ENCODE measurements around the gene NFASC.

Gene NFASC

GRCh38 chr1:205056956-205057568, 186.4 kb downstream of the NFASC start:
- Histone ChIP-seq H3K9ac (ENCODE audit: low read depth, low read length) (no peak overlapping the region), H3K9me3 (ENCODE audit: control insufficient read depth, insufficient read depth, low read length) (no peaks in the 10 kb centered on the region), H3K4me3 (ENCODE audit: low read depth, low read length) (no peak overlapping the region), H3K36me3 (ENCODE audit: control insufficient read depth, insufficient read depth, low read length) (no peaks in the 10 kb centered on the region), H3K4me1 (ENCODE audit: control insufficient read depth, insufficient read depth, low read length) (peaks cover 4% of the 10 kb centered on the region), H3K27me3 (ENCODE audit: control insufficient read depth, insufficient read depth, low read length) (no peaks in the 10 kb centered on the region)

- no peaks in the 10 kb centered on the region for H3K9me3 ChIP-seq (ENCODE audit: control insufficient read depth, insufficient read depth, low read length)
- no peaks in the 10 kb centered on the region for H3K27me3 ChIP-seq (ENCODE audit: control insufficient read depth, insufficient read depth, low read length)
- peaks cover 4% of the 10 kb centered on the region for H3K4me1 ChIP-seq (ENCODE audit: control insufficient read depth, insufficient read depth, low read length)
- H3K4me3 ChIP-seq (ENCODE audit: low read depth, low read length), result no peak overlapping the region
- no peak overlapping the region for H3K9ac ChIP-seq (ENCODE audit: low read depth, low read length)
- no peaks in the 10 kb centered on the region for H3K36me3 ChIP-seq (ENCODE audit: control insufficient read depth, insufficient read depth, low read length)
Observed at GRCh38 chr1:205057808-205058575, 187.3 kb downstream of the NFASC start.

GRCh38 chr1:205058853-205059252, 188.2 kb downstream of the NFASC start:
- H3K4me3 ChIP-seq (ENCODE audit: low read depth, low read length), result no peak overlapping the region
- H3K9ac ChIP-seq (ENCODE audit: low read depth, low read length), result no peak overlapping the region
- H3K4me1 ChIP-seq (ENCODE audit: control insufficient read depth, insufficient read depth, low read length), result peaks cover 4% of the 10 kb centered on the region
- no peaks in the 10 kb centered on the region for H3K36me3 ChIP-seq (ENCODE audit: control insufficient read depth, insufficient read depth, low read length)
- no peaks in the 10 kb centered on the region for H3K9me3 ChIP-seq (ENCODE audit: control insufficient read depth, insufficient read depth, low read length)
- H3K27me3 ChIP-seq (ENCODE audit: control insufficient read depth, insufficient read depth, low read length), result no peaks in the 10 kb centered on the region

GRCh38 chr1:205059660-205060059, 189.0 kb downstream of the NFASC start:
- no peaks in the 10 kb centered on the region for H3K9me3 ChIP-seq (ENCODE audit: control insufficient read depth, insufficient read depth, low read length)
- H3K9ac ChIP-seq (ENCODE audit: low read depth, low read length), result no peak overlapping the region
- peaks cover 4% of the 10 kb centered on the region for H3K4me1 ChIP-seq (ENCODE audit: control insufficient read depth, insufficient read depth, low read length)
- no peaks in the 10 kb centered on the region for H3K36me3 ChIP-seq (ENCODE audit: control insufficient read depth, insufficient read depth, low read length)
- no peak overlapping the region for H3K4me3 ChIP-seq (ENCODE audit: low read depth, low read length)
- H3K27me3 ChIP-seq (ENCODE audit: control insufficient read depth, insufficient read depth, low read length), result no peaks in the 10 kb centered on the region

- no peaks in the 10 kb centered on the region for H3K9me3 ChIP-seq (ENCODE audit: control insufficient read depth, insufficient read depth, low read length)
- no peaks in the 10 kb centered on the region for H3K27me3 ChIP-seq (ENCODE audit: control insufficient read depth, insufficient read depth, low read length)
- H3K4me1 ChIP-seq (ENCODE audit: control insufficient read depth, insufficient read depth, low read length), result peaks cover 4% of the 10 kb centered on the region
- peak overlapping the region; percentile 38 for H3K9ac ChIP-seq (ENCODE audit: low read depth, low read length)
- no peaks in the 10 kb centered on the region for H3K36me3 ChIP-seq (ENCODE audit: control insufficient read depth, insufficient read depth, low read length)
- H3K4me3 ChIP-seq (ENCODE audit: low read depth, low read length), result no peak overlapping the region
Observed at GRCh38 chr1:205060746-205061145, 190.1 kb downstream of the NFASC start.

- Histone ChIP-seq H3K9ac (ENCODE audit: low read depth, low read length) (peak overlapping the region; percentile 38), H3K9me3 (ENCODE audit: control insufficient read depth, insufficient read depth, low read length) (no peaks in the 10 kb centered on the region), H3K36me3 (ENCODE audit: control insufficient read depth, insufficient read depth, low read length) (no peaks in the 10 kb centered on the region), H3K4me3 (ENCODE audit: low read depth, low read length) (no peak overlapping the region), H3K4me1 (ENCODE audit: control insufficient read depth, insufficient read depth, low read length) (peaks cover 4% of the 10 kb centered on the region), H3K27me3 (ENCODE audit: control insufficient read depth, insufficient read depth, low read length) (no peaks in the 10 kb centered on the region)
Observed at GRCh38 chr1:205061227-205061626, 190.6 kb downstream of the NFASC start.

- Histone ChIP-seq H3K4me3 (ENCODE audit: low read depth, low read length) (no peak overlapping the region), H3K9ac (ENCODE audit: low read depth, low read length) (no peak overlapping the region), H3K27me3 (ENCODE audit: control insufficient read depth, insufficient read depth, low read length) (no peaks in the 10 kb centered on the region), H3K4me1 (ENCODE audit: control insufficient read depth, insufficient read depth, low read length) (peaks cover 4% of the 10 kb centered on the region), H3K9me3 (ENCODE audit: control insufficient read depth, insufficient read depth, low read length) (no peaks in the 10 kb centered on the region), H3K36me3 (ENCODE audit: control insufficient read depth, insufficient read depth, low read length) (no peaks in the 10 kb centered on the region)
Observed at GRCh38 chr1:205061665-205062069, 191.0 kb downstream of the NFASC start.

GRCh38 chr1:205062319-205062718, 191.7 kb downstream of the NFASC start:
- H3K9ac ChIP-seq (ENCODE audit: low read depth, low read length), result peak overlapping the region; percentile 32
- peaks cover 4% of the 10 kb centered on the region for H3K4me1 ChIP-seq (ENCODE audit: control insufficient read depth, insufficient read depth, low read length)
- H3K27me3 ChIP-seq (ENCODE audit: control insufficient read depth, insufficient read depth, low read length), result no peaks in the 10 kb centered on the region
- H3K4me3 ChIP-seq (ENCODE audit: low read depth, low read length), result no peak overlapping the region
- no peaks in the 10 kb centered on the region for H3K9me3 ChIP-seq (ENCODE audit: control insufficient read depth, insufficient read depth, low read length)
- H3K36me3 ChIP-seq (ENCODE audit: control insufficient read depth, insufficient read depth, low read length), result no peaks in the 10 kb centered on the region

- H3K36me3 ChIP-seq (ENCODE audit: control insufficient read depth, insufficient read depth, low read length), result no peaks in the 10 kb centered on the region
- no peak overlapping the region for H3K4me3 ChIP-seq (ENCODE audit: low read depth, low read length)
- peaks cover 4% of the 10 kb centered on the region for H3K4me1 ChIP-seq (ENCODE audit: control insufficient read depth, insufficient read depth, low read length)
- no peaks in the 10 kb centered on the region for H3K27me3 ChIP-seq (ENCODE audit: control insufficient read depth, insufficient read depth, low read length)
- no peaks in the 10 kb centered on the region for H3K9me3 ChIP-seq (ENCODE audit: control insufficient read depth, insufficient read depth, low read length)
- no peak overlapping the region for H3K9ac ChIP-seq (ENCODE audit: low read depth, low read length)
Observed at GRCh38 chr1:205062895-205063294, 192.2 kb downstream of the NFASC start.

- Histone ChIP-seq H3K4me1 (ENCODE audit: control insufficient read depth, insufficient read depth, low read length) (peaks cover 4% of the 10 kb centered on the region), H3K4me3 (ENCODE audit: low read depth, low read length) (no peak overlapping the region), H3K9ac (ENCODE audit: low read depth, low read length) (no peak overlapping the region), H3K36me3 (ENCODE audit: control insufficient read depth, insufficient read depth, low read length) (no peaks in the 10 kb centered on the region), H3K27me3 (ENCODE audit: control insufficient read depth, insufficient read depth, low read length) (no peaks in the 10 kb centered on the region), H3K9me3 (ENCODE audit: control insufficient read depth, insufficient read depth, low read length) (no peaks in the 10 kb centered on the region)
Observed at GRCh38 chr1:205064301-205064700, 193.6 kb downstream of the NFASC start.

GRCh38 chr1:205064741-205065316, 194.2 kb downstream of the NFASC start:
- Histone ChIP-seq H3K4me3 (ENCODE audit: low read depth, low read length) (no peak overlapping the region), H3K27me3 (ENCODE audit: control insufficient read depth, insufficient read depth, low read length) (no peaks in the 10 kb centered on the region), H3K4me1 (ENCODE audit: control insufficient read depth, insufficient read depth, low read length) (peaks cover 4% of the 10 kb centered on the region), H3K9me3 (ENCODE audit: control insufficient read depth, insufficient read depth, low read length) (no peaks in the 10 kb centered on the region), H3K36me3 (ENCODE audit: control insufficient read depth, insufficient read depth, low read length) (no peaks in the 10 kb centered on the region), H3K9ac (ENCODE audit: low read depth, low read length) (no peak overlapping the region)

- Histone ChIP-seq H3K27me3 (ENCODE audit: control insufficient read depth, insufficient read depth, low read length) (no peaks in the 10 kb centered on the region), H3K4me1 (ENCODE audit: control insufficient read depth, insufficient read depth, low read length) (peaks cover 4% of the 10 kb centered on the region), H3K9me3 (ENCODE audit: control insufficient read depth, insufficient read depth, low read length) (no peaks in the 10 kb centered on the region), H3K4me3 (ENCODE audit: low read depth, low read length) (no peak overlapping the region), H3K9ac (ENCODE audit: low read depth, low read length) (no peak overlapping the region), H3K36me3 (ENCODE audit: control insufficient read depth, insufficient read depth, low read length) (no peaks in the 10 kb centered on the region)
Observed at GRCh38 chr1:205065666-205066065, 195.0 kb downstream of the NFASC start.

All from iPS-15b (cell line).